HG02852 (cell line): ENCODE data around the gene AOC2.
"Not testable (repeated sequence)": the region's sequence is repeated elsewhere in the genome, so short reads cannot be mapped to it uniquely, and the experiment has no call there.

Source experiments
- ATAC-seq: cut with Tn5 transposase; IDR thresholded peaks from one replicate; pipeline ENCODE4 v1.9.1; 2021; ENCODE audit warnings: mild to moderate bottlenecking, moderate library complexity; ENCODE audit not compliant: unreplicated experiment

AOC2 gene

DNA sequence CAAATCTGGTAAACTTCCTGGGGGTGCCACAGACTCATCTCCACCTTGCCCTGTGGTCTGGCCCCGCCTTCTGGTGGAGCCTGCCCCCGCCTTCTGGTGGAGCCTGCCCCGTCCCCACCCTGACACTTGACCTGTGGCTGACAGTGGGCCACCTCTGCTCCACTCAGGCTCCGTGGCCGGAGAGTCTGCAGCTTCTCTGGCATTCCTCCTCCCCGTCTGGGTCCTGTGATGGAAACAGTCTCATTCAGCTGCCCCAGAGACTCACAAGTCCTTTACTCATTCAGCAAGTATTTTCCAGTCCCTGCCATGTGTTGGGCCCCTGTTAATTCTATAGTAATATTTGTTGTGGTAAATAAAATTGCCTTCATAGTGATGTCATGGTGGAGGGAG, 35.2 kb downstream of the AOC2 start:
- no peak for ATAC-seq

DNA sequence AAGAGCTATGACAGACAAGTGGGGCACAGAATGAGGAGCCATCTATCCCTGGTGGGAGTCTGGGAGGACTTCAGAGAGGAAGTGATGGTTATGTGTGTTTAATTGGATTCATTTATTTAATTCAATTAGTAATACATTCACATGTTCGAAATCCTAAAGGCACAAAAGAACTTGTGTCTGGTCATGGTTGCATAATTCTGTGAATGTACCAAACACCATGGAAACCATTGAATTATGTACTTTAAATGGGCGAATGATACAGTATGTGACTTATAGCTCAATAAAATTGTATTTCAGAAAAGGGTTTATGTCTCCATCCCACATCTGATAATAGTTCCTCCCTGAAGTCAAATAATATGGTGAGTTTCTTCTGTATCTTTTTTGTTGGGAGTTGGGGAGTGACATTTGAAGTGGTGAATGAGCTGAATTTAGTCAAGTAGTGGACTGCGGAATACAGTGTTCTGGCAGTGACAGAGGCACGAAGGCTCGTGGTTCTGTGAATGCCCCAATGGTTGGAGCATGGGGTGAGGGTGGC, 36.5 kb downstream of the AOC2 start:
- ATAC-seq: no peak

DNA sequence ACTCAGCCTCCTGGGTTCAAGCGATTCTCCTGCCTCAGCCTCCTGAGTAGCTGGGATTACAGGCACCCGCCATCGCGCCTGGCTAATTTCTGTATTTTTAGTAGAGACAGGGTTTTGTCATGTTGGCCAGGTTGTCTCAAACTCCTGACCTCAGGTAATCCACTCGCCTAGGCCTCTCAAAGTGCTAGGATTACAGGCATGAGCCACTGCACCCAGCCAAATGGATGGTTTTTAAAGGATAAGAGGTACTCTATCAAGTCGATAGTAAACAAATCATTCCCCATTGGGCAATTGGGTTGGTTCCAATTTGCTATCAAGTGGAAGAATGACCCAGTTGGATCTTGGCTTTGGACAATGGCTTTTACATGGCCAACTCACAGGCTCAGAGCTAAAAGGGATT, 37.3 kb downstream of the AOC2 start:
- ATAC-seq: not testable (repeated sequence)

DNA sequence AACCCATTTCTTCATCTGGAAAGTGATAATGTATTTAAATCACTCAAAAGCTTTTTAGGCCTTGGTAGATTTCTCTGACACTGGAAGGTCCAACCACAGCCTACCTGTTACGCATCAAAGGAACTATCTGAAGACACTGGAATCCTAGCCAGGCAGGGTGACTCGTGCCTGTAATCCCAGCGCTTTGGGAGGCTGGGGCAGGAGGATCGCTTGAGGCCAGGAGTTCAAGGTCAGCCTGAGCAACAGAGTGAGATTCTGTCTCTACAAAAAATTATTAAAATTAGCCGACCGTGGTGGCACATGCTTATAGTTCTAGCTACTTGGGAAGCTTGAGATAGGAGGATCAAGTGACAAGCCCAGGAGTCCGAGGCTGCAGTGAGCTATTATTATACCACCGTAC, 37.8 kb downstream of the AOC2 start:
- ATAC-seq: no peak

DNA sequence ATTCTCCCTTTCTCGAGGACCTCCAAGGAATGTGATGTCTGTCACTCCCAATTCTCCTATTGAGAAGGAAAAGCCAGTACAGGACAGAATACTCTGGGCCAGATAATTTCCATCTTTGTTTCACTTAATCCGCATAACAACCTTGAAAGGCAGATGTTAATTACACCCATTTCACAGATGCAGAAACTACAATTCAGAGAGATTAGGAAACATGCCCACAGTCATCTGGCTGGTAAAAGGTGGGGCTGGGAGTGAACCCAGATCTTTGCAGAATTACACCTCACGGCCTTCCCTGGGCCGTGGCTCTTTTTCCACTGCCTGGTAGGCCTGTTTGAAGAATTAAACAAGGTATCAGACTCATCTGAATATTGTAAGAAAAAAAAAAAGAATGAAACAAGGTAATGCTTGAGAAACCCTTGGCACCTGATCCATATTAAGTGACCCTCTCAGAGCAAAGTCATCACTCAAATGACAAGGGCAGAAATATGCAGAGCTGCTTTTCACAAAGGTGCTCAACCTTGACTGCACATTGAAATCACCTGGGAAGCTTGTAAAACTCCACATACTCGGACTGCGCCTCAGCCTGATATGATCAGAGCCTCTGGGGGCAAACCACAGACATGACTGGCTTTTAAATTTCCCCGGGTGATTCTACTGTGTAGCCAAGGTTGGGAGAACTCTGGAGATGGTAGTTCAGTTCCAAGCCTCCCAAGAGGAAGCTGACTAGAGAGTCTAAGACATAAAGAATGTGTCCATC, 39.6 kb downstream of the AOC2 start:
- ATAC-seq: no peak

DNA sequence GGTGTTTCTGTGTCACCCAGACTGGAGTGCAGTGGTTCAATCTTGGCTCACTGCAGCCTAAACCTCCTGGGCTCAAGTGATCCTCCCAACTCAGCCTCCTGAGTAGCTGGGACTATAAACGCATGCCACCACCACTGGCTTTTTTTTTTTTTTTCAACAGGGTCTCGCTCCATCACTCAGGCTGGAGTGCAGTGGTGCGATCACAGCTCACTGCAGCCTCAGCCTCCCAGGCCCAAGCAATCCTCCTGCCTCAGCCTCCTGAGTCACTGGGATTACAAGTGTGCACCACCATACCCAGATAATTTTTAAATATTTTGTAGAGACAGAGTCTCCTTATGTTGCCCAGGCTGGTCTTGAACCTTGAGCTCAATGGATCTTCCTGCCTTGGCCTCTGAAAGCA, 41.4 kb downstream of the AOC2 start:
- ATAC-seq: not testable (repeated sequence)

DNA sequence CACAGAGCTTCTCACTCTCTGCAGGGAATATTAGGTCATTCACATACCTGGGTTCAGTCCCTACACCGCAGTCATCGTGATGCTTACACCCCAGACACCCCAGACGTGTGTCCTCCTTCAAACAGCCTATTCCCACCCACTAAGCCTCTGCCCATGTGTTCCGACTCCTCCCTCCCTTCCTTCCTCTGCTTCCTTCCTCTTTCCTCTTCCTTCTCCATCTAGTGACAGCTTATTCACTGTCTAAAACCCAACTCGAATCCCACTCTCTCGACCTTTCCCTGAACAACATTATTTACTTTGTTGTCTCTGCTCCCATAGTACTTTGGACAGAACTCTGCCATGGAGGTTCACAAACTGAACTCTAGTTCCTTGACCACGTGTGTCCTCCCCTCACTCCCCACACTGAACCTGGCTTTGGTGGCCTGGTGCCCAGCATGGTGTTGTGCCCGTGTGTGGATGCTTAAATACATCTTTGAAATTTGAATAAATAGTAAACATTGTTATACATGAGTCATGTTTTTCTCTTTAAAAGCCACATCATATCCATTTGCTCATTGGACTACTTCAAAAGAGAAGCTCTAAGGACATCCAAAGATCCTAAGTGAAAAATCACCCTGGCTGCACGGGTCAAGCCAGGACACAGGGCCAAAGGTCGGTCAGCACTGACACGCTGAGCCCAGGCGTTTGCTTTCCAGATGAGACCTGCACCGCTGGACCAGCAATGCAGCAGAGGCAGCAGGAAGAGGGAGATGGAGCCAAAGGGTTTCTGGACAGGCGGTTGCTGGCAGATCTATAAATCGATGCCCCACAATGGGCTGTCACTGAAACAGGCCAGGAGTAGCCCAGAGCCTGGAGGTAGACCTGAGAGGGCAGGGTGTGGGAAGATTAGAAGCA, 42.1 kb downstream of the AOC2 start:
- ATAC-seq: no peak

DNA sequence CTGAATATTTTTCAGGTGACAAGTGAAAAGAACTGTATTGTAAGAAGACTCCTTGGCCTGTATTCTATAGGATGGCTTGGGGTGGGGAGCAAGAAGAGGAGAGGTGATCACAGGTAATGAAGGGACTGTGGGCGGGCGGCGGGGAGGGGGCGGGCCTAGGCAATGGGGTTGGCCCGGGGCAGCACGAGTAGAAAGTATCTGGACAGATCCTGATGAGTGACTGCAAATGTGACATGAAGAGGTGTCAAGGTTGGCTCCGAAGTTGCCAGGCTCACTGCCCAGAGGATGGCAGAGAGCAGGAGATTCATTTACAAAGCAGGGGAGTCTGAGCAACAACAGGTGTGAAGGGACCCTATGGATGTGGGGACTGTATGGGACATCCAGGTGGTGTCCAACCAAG, 45.4 kb downstream of the AOC2 start:
- no peak for ATAC-seq

DNA sequence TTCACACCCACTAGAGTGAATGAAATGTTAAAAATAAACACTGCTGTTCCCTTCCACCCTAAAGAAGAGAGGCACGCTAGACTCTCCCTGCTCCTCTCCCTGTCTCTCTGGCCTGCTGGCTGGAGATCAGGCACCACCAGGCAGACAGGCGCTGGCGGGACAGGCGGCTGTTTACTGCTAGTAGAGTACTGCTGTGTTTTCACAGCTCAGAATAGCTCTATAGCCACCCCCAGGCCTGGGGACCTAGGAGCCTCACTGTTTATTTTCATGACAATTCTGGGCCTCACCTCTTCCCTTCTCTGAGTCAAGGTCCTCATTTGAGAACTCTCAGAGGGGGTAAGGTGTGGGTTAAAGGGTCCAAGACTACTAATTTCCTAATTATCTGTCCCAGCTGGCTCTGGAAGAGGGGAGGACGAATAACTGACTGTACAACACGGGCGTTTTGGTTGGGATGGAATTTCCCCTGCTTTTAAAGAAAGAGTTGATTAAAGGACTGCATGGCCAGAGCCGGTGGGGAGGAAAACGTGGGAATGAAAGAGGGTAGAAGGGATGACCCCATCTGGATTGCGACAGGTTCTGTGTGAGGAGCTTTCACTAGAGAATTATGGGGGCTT, 47.3 kb downstream of the AOC2 start:
- no peak for ATAC-seq

DNA sequence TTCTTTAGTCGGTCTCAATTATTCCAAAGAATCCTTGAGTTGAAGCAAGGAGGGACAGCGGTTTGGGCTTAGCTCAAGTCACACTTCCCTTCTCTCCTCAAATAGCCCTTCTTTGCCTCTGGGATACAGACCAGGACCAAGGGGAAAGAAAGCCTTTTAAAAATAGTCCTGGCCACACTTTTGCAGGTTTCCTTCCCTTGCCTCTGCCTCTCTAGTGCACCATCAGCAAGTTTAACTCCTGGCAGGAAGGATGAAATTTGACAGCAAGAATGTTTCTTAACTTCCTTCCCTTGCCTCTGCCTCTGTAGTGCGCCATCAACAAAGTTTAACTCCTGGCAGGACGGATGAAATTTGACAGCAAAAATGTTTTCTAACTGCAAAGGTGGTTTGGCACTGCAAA, 49.0 kb downstream of the AOC2 start:
- no peak for ATAC-seq

DNA sequence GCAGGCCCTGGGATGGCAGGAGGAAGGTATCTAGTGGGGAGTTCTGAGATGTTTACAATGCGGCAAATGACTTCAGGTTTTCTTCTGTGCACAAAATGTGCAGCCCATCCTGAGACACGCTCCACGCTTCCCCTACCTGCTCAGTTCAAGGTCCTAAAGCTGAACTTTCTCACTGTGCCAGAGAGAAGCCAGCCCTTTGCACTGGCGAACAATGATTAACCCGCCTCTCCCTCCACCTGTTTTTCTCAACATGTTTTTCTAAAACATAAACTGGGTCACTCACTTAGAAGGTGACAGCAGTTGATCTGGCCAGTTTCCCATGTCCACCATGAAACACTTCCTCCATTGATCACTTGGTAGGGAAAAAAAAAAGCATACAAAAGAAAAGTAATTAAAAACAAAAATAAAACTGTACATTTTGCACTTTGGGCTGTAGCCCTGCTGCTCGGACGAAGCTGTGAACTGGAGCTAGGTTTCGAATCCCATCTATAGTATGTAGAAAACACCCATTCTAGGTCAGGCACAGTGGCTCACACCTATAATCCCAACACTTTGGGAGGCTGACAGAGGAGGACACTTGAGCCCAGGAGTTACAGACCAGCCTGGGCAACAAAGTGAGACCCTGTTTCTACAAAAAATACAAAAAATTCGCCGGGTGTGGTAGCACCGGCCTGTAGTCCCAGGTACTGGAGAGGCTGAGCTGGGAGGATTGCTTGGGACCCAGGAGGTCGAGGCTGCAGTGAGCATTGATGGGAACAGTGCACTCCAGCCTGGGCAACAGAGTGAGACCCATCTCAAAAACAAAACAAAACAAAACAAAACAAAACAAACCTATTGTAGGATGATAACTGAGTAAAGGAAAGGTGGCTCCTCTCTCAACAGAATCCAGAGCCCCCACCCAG, 50.2 kb downstream of the AOC2 start:
- ATAC-seq: no peak

DNA sequence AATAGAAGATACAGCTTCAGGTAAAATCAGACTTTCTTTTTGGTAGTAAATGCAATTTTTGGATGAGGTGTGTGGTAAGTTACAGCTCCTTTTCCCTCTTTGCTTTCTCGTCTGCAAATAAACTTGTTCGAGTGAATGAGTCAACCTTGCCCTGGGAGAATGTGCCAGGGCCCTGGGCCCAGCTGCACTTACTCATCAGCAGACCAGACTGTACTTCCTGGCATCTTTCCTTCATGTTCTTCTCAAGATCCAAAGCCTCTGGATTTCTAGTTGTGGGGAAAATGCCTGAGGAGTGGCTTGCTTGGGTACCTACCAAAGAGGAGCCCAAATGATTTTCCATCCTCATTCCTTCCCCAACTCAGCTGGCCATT, 50.8 kb downstream of the AOC2 start:
- ATAC-seq: no peak

DNA sequence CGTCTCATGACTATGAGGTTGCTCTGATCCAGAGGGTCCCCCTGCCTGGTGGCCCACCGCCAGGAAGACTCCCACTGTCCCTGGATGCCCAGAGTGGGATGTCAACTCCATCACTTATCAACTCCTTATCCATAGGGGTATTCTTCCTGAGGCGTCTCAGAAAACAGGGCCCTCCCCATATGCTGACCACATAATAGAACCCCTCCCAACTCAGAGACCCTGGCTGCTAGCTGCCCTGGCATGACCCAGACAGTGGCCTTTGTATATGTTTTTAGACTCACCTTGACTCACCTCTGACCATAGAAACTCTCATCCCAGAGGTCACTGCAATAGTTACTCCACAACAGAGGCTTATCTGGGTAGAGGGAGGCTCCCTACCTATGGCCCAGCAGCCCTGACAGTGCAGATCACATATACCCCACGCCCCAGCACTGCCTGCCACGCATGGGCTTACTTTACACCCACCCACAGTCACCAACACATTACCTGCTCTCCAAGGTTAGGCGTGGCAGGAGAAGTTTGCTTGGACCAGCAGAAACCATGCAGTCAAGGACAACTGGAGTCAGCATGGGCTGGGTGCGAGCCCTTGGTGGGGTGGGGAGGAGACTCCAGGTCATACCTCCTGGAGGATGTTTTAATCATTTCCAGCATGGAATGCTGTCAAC, 53.9 kb downstream of the AOC2 start:
- ATAC-seq: no peak

DNA sequence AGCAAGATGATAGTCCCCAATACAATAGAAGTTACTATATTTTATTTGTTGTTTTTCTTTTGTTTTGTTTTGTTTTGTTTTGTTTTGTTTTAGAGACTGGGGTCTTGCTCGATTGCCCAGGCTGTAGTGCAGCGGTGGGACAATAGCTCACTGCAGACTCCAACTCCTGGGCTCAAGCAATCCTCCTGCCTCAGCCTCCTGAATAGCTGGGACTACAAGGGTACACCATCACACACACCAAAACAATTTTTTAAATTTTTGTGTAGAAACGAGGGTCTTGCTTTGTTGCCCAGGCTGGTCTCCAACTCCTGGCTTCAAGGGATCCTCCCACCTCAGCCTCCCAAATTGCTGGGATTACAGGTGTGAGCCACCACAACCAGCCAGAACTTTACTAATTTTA, 55.6 kb downstream of the AOC2 start:
- ATAC-seq: not testable (repeated sequence)
